ENCODE data around the gene CD247.

The CD247 gene

GRCh38 chr1:167439301-167439988, 78.9 kb downstream of the CD247 start:
- DNase-seq (ENCODE audit: low spot score) = peak; percentile 61

GRCh38 chr1:167438171-167439138, 79.9 kb downstream of the CD247 start:
- DNase-seq (ENCODE audit: low spot score) = no peak

GRCh38 chr1:167435484-167435883, 82.8 kb downstream of the CD247 start:
- no peak for DNase-seq (ENCODE audit: low spot score)

GRCh38 chr1:167434306-167434705, 84.0 kb downstream of the CD247 start:
- DNase-seq (ENCODE audit: low spot score) = no peak

GRCh38 chr1:167433884-167434283, 84.4 kb downstream of the CD247 start:
- no peak for DNase-seq (ENCODE audit: low spot score)

- DNase-seq (ENCODE audit: low spot score) = no peak
Observed at GRCh38 chr1:167432780-167433179, 85.5 kb downstream of the CD247 start.

GRCh38 chr1:167431909-167432650, 86.2 kb downstream of the CD247 start:
- no peak for DNase-seq (ENCODE audit: low spot score)

GRCh38 chr1:167431261-167431908, 86.9 kb downstream of the CD247 start:
- DNase-seq (ENCODE audit: low spot score) = no peak

GRCh38 chr1:167430849-167431242, 87.5 kb downstream of the CD247 start:
- DNase-seq (ENCODE audit: low spot score) = no peak

GRCh38 chr1:167430134-167430848, 88.0 kb downstream of the CD247 start:
- DNase-seq (ENCODE audit: low spot score) = no peak

- DNase-seq (ENCODE audit: low spot score) = no peak
Observed at GRCh38 chr1:167429612-167430011, 88.7 kb downstream of the CD247 start.

GRCh38 chr1:167428395-167428794, 89.9 kb downstream of the CD247 start:
- DNase-seq (ENCODE audit: low spot score) = peak; percentile 16

GRCh38 chr1:167427848-167428247, 90.5 kb downstream of the CD247 start:
- no peak for DNase-seq (ENCODE audit: low spot score)

- no peak for DNase-seq (ENCODE audit: low spot score)
Observed at GRCh38 chr1:167426716-167427115, 91.6 kb downstream of the CD247 start.

- DNase-seq (ENCODE audit: low spot score) = no peak
Observed at GRCh38 chr1:167425482-167425881, 92.8 kb downstream of the CD247 start.

GRCh38 chr1:167423684-167424619, 94.4 kb downstream of the CD247 start:
- DNase-seq (ENCODE audit: low spot score) = no peak

GRCh38 chr1:167420510-167420909, 97.8 kb downstream of the CD247 start:
- no peak for DNase-seq (ENCODE audit: low spot score)

GRCh38 chr1:167419245-167419644, 99.1 kb downstream of the CD247 start:
- no peak for DNase-seq (ENCODE audit: low spot score)

GRCh38 chr1:167418391-167418790, 99.9 kb downstream of the CD247 start:
- no peak for DNase-seq (ENCODE audit: low spot score)

GRCh38 chr1:167416506-167416905, 101.8 kb downstream of the CD247 start:
- no peak for DNase-seq (ENCODE audit: low spot score)

Measured in AG08395 (cell line).